ENCODE data around the gene FBXO21.
A peak's percentile ranks its signal among the peaks of the same experiment; 100 is the strongest.
"Not testable (repeated sequence)": the region's sequence is repeated elsewhere in the genome, so short reads cannot be mapped to it uniquely, and the experiment has no call there.

Gene FBXO21, protein sequence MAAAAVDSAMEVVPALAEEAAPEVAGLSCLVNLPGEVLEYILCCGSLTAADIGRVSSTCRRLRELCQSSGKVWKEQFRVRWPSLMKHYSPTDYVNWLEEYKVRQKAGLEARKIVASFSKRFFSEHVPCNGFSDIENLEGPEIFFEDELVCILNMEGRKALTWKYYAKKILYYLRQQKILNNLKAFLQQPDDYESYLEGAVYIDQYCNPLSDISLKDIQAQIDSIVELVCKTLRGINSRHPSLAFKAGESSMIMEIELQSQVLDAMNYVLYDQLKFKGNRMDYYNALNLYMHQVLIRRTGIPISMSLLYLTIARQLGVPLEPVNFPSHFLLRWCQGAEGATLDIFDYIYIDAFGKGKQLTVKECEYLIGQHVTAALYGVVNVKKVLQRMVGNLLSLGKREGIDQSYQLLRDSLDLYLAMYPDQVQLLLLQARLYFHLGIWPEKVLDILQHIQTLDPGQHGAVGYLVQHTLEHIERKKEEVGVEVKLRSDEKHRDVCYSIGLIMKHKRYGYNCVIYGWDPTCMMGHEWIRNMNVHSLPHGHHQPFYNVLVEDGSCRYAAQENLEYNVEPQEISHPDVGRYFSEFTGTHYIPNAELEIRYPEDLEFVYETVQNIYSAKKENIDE

DNA sequence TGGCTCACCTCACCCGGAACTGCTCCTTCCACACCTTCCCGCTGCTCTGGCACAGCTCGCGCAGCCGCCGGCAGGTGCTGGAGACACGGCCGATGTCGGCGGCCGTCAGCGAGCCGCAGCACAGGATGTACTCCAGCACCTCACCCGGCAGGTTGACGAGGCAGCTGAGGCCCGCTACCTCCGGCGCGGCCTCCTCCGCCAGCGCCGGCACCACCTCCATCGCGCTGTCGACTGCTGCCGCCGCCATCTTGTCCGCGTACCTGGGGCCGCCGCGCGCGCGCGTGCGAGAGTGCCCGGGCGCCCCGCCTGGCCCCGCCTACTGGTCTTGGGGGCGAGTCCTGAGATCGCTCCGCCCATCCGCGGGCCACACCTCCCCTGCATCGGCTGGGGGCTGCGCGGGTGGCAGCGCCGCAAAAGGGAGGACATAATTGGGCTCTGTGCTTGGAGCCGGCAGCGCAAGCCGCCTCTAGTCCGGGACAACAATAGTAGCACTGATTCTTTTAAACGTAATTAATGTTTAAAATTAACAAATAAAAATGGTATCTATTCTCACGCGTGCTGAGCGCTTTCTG lies at the start of gene FBXO21:
Gene FBXO21, minus strand, starts transcription at position 261 of the 572 bp plus-strand sequence. Its CDS starts 14 bp downstream, at position 247.
- peak; percentile 80 for DNase-seq (ENCODE audit: low spot score)

DNA sequence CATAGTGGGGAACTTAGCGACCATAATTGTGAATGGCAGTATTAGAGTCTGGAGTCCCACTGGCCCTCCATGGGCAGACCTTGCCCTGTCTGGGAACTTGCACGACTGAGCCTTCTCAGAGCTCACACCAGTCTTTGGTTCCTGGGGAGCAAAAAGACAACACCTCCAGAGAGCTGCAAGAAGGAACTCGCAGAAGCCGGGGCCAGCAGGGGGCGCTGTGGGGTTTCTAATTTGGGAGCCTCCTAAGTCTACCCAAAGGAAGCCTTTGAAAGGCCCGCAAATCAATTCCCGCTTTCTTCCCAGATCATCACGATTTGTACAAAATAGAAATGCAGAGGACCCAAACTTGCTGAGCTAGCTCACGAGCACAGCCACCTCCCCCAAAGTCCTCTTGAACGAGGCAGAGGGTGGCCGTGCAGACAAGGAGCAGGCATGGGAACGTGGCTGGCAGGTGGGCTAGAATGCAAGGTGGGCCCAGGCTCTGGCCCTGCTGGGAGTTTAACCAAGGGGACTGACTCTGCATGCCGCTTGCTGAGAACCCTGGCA lies 46.3 kb upstream of the FBXO21 start:
- DNase-seq (ENCODE audit: low spot score), result peak; percentile 50

DNA sequence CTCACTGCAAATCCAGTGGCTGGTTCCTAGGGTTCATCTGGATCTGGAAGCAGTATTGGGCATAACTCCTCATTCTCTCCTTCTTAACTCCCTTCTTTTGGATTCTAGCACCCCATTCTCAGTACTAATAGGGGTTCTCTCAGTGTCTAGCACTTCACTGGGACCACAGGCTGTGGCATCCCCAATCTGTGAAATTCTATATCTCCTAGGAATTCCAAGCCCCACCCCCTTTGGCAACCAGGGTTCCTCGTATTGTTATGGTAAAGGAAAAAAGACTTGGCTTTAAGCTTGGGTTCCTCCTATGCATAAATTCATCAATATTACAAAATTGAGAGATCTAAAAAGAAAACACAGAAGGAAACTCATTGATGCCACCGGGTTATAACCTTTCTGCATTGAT lies 45.0 kb upstream of the FBXO21 start:
- no peak for DNase-seq (ENCODE audit: low spot score)

DNA sequence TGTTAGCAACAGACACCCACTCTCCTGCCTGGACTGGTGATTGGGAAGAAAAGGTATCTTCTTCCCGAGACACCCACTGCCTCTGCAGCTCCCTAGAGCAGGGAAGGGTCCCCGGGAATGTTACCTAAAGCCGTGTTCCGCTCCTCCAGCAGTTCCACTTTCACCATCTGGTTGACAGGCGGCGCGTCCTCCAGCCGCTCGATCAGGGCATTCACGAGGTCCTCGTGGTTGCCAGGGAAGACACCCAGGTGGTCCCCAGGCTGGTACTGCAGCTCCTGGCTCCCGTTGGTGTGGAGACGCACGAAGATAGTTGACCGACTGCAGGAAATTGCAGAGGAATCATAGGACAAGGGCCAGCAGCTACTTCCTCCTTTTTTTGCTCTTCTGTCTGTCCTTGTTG lies 44.2 kb upstream of the FBXO21 start:
- DNase-seq (ENCODE audit: low spot score), result no peak

DNA sequence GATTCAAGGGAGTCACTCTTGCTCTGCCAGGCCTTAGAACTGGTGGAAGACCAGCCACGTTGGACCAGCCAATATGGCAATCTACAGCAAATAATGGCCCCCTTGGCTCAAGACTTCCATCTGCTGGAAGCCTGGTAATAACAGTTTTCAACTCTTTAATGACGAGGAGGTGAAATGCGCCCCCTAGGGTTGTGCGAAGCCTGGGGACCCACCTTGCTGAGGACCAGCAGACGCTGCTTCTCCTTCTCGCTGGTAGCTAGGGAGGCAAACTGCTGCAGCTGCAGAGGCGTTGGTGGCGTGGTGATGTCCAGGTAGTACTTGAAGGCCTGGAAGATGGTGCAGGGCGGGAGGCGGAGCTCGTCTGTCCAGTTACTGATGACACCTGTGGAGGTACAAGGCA lies 41.5 kb upstream of the FBXO21 start:
- DNase-seq (ENCODE audit: low spot score), result no peak

DNA sequence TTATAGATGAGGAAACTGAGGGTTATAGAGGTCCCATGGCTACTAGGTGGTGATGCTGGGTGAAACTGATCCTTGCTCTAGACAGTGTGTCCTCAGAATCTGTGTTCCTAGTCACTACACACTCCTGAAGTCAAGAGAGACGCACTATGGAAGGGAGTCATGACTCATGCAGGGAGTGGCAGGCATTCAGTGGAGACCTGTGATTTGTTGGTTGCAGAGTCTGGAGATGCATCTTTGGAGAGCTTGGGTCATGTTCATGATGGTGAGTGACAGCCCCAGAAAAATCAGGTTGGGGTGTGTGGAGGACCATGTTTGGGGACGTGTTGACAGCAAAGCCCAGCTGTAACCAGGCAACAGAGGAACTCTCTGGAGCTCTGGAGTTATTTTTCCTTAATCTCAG lies 38.0 kb upstream of the FBXO21 start:
- DNase-seq (ENCODE audit: low spot score), result no peak

DNA sequence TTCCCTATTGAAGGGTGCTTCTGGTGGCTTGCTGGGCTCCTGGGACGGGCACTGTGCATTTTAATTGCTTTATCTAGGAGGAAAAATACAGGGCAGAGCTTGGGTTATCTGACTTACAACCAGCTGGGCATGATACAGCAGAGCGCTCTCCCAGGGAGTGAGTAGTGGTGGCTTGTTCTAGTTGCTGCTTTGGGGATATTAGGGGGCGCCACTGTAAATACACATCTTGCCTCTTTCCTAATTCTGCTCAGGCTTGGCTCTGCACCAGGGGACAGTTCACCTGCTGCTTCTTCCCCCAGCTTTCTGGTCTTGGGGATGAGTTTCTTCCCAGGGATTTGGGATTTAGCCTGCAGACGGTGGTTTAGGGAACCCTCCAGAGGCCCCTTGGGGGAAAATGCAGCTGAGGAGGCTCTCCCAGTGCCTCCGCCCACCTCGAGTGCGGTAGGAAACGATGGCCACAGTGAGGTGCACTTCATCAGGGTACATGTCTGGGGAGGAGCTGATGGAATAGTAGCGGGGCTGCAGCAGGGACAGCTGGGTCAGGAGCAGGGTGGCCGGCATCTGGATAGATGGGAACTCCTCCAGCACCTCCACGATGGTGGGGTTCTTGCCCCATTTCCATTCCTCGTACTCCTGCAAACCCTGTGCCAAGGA lies 36.9 kb upstream of the FBXO21 start:
- no peak for DNase-seq (ENCODE audit: low spot score)

DNA sequence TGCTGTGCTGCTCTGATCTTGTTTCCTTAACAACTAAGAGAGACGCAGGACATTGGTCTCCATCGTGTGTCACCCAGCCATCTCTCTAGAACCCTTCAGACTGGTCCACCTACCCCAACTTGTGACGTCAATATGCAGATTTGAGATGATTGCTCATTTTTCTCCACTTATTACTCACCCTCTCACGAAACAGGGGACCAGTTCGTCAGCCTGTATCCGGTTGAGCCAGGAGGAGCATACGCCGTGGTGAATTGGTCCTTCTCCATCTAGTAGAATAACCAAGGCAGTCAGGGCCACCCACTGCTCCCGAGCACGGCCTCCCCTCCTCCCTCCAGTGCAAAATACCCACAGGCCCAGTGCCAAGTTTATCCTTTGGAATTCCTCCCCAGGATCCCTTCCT lies 36.2 kb upstream of the FBXO21 start:
- no peak for DNase-seq (ENCODE audit: low spot score)

DNA sequence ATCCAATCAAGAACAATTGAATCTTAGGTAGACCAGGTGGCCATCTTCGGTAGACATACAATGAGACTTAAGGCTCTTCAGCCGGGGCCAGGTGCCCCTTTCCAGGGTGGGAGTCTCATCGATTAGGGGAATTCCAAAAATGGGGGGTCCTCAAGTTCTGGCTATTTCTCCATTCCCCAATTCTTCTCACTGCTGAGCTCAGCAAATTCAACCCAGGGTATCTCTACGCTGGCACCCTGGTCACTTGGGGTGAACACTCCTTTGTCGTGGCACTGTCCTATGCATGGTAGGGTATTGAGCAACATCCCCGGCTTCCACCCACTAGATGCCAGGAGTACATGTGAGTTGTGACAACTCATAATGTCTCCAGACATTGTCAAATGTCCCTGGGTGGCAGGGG lies 34.9 kb upstream of the FBXO21 start:
- no peak for DNase-seq (ENCODE audit: low spot score)

DNA sequence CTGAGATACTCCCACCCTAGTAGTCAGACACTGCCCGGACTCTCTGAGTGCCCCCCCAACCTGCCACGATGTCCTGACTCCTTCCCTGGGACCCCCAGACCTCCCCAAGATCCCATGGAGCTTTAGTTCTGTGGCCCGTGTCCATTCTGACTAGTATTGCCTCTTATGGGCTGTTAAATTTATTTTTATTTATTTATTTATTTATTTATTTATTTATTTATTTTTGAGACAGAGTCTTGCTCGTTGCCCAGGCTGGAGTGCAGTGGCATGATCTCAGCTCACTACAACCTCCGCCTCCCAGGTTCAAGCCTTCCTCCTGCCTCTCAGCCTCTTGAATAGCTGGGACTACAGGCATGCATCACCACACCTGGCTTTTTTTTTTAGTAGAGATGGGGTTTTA lies 30.7 kb upstream of the FBXO21 start:
- not testable (repeated sequence) for DNase-seq (ENCODE audit: low spot score)

DNA sequence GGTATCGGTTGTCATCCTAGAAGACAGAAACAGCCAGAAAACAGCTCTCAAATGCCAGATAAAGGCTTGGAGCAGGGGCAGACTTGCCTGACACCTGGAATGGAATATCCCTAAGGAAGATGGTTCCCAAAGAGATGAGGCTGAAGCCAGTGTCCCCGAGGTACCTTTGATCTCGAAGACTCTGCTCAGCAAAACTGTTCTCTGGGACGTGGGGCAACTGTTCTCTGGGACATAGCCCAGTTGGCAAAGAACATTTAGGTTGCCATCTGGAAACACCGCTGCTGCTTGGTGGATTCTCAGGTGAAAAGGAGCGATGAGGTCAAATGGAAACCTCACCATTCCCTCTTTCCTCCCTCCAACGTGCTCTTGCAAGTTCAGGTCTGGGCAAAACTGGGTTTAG lies 27.9 kb upstream of the FBXO21 start:
- DNase-seq (ENCODE audit: low spot score), result no peak

DNA sequence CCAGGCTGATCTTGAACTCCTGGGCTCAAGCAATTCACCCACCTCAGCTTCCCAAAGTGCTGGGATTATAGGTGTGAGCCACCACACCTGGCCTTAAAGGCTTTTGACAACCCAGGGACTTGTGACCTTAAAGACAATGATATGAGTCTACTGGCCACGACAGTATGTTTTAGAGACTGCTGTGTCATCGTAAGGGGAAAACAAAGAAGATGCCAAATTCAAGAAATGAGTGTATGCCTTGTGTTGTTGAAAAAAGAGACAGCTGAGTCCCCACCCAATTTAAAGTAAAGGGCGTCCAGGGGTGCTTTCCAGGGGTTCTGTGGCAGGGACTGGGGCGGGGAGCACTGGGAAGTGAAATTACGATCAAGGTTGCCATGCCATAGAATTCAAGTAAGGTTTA lies 26.4 kb upstream of the FBXO21 start:
- DNase-seq (ENCODE audit: low spot score), result no peak

DNA sequence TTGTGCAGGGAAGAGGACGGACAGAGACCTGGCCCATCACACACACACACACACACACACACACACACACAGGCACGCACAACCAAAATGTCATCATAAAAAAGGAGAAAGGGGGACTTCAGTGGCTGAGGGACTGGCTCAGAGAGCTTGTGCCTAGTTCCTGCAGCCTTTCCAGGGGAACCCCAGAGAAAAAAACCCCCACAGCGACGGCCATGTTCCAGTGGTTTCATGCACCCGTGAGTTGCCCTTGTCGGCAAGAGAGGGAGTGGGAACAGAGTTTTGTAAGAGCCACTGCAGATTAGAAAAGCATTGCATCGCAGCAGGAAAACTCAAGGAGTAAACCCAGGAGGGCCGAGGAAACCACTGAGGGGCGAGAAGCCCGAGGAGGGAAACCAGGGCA lies 24.5 kb upstream of the FBXO21 start:
- no peak for DNase-seq (ENCODE audit: low spot score)

DNA sequence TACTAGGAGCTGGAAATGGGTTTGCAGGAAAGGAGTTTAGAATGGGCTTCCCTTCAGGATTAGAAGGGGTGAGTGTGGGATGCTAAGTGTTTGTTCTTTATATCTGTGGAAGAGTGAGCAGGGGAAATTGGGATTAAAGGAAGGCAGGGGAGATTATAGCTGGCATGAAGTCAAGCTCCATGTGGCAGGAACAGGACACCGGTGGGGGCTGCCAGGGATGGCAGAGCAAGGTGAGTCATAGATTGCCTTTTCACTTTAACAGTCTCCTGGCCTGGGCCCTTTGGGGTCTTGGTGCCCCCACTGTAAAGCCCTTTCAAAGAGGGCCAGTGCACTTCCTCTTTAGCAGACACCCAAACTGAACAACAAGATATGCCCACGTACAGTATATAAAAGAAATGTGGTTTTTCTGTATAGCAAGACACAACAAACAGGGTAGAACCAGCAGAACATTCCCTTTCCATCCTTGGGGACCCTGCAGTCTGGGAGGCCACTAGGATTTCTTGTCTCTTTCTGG lies 23.1 kb upstream of the FBXO21 start:
- no peak for DNase-seq (ENCODE audit: low spot score)

DNA sequence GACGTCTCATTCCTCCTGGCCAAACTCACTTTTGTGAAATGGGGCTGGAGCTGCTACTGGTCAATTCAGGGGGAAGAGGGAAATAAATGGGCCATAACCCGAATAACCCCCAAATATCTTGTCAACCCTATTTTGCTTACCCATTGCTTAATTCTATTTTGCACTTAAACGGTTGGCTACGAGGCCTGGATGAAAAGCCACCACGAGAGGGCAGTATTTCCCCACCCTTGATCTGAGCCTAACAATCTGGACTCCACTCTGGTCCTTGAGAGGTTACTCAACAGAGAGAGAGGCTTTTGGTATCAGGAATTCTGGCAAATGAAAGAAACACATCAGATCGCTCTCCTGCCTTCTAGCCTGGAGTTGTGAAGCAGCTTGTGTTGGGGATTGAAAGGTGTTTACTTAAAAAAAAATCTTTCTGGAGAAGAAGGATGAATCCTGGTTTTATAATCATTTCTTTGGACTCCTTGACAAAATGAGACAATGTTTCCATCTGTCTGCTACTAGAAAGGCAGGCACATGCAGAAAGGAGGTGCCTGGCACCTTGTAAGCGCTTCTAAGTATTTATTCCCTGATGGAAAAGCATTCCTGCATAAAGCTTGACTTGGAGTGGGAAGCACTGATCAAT lies 22.4 kb upstream of the FBXO21 start:
- peak; percentile 65 for DNase-seq (ENCODE audit: low spot score)

DNA sequence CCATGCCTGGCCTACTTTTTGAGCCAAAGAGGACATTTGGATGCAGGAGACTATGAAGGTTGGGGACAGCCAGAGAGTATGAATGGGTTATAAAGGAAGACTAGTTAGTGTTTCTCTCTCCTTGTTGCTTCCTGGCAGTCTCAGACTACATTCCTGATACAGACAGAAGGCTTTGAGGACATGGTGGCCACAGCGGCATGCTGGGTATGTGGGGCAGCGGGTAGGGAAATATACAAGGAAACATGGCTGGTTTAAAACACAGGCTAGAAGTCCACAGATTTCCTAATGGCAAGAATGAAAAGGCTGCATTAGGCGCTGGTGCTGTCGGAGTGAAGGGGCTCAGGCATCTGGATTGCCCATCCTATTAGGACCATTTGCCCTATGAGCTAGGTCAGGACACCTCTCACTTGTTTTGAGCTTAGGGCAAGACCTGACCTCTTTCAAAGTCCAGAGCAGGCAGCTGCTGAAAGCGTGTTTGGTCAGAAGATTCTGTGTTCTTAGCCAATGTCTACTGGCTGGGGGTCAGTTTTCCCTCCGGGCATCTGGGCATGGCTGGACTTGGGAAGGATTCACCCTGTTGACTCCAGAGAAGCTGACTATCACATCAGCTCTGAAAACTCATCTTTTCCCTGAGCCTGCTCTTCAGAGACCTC lies 20.1 kb upstream of the FBXO21 start:
- no peak for DNase-seq (ENCODE audit: low spot score)

DNA sequence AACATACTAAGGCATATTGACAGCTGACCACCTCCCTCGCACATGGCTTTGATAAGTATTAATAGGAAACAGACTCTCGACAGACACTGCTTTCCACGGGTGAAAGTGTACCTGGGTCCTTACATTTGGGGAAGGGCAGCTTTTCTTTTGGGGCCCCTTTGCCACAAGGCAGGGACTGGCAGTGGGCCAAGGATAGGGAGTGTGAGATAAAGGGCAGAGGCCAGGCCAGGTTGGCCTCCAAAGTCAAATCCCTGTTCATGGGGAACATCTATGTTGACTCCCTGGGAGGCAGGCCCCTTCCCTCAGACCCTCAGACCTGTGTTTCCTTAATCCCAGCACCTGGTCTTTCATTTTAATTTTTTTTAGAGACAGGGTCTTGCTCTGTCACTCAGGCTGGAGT lies 19.4 kb upstream of the FBXO21 start:
- no peak for DNase-seq (ENCODE audit: low spot score)

DNA sequence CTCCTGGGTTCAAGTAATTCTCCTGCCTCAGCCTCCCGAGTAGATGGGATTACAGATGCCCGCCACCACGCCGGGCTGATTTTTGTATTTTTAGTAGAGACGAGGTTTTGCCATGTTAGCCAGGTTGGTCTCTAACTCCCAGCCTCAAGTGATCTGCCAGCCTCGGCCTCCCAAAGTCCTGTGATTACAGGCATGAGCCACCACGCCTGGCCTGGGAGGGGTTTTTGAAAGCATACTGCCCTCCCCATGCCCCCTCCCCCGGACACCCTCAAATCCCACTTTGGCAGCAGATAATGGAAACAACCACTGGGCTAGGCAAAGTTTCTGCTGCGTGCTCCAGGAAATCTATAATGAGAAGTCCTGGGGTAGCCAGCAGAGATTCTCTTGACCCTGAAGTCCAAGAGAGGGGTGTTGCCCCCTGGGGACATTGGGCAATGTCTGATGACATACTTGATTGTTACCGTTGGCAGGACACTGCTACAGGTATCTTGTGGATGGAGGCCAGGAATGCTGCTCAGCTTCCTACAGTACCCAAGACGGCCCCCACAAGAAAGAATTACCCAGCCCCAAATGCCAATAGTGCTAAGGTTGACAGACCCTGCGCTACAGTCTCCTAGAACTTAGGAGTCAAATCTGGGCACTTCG lies 18.7 kb upstream of the FBXO21 start:
- DNase-seq (ENCODE audit: low spot score), result no peak

DNA sequence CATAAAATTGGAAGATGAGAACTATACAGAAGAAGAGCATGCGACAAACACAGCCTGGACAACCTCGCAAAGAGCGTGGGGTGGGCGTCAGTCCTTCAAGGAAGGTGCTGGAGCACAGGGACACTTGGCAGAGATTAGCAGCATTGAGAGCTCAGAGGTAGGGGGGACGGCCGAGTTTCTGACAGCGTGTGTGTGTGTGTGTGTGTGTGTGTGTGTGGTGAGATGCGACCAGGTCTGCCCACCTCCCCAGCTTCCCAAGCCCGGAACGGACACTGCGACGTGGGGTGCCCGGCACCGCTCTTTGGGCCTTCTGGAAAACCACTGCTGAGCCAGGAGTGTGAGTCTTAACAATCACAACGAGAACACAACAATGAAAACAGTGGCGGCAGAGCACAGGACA lies 17.9 kb upstream of the FBXO21 start:
- DNase-seq (ENCODE audit: low spot score), result no peak

DNA sequence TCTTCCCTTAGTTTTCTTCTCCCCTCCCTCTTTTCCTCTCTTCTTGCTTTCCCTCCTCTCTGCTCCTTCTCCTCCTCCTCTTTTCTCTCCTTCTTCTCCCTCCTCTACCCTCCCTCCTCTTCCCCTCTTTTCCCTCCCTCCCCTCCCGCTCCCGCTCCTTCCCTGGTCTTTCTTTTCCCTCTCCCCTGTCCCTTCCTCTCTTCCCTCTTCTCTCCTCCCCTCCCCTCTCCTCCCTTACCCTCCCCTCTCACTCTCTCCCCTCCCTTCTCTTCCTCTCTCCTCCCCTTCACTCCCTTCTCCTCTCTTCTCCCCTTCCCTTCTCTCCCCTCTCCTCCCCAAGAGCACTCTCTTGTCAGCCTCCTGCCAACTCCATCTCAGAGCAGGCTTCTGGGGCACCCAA lies 17.4 kb upstream of the FBXO21 start:
- no peak for DNase-seq (ENCODE audit: low spot score)

DNA sequence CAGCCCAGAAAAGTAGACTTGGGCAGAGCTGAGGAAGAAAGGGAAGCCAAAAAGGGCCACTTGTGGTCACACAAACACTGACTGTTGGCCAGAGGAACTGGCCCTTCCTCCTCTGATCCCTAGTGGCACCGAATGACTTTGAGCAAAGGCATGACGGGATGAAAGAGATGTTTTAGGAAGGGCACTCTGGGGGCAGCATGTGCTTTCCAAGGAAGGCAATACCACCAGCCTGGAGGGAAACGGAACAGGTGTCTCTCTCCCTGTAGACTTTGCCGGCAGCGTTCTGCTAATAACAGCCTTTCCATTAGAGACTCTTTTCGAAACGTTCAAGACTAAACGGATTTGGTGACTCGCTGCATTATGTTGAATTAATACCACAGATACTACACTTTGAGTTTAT lies 12.3 kb upstream of the FBXO21 start:
- no peak for DNase-seq (ENCODE audit: low spot score)

Data from kidney capillary endothelial cell (primary cell).